ENCODE data around the gene GDF9. TPM values are rescaled to one million over a fixed set of nuclear protein-coding genes. Genes with fewer than 3 reads are reported as not detected.

Gene GDF9
- total RNA-seq, 1 donor from 2014 or later, result 0.26 TPM

- DNase-seq (ENCODE audit: low read depth), result no peak
- Histone ChIP-seq H3K27me3 (ENCODE audit: control insufficient read depth, insufficient read depth, low read length) (no peaks in the 10 kb centered on the region), H3K36me3 (ENCODE audit: control insufficient read depth, insufficient read depth, low read length) (peaks cover 7% of the 10 kb centered on the region), H3K4me3 (ENCODE audit: low read depth, low read length) (no peak overlapping the region)
- no peak for TF ChIP-seq CTCF (IDR thresholded peaks at IDR 0.05; ENCODE audit: insufficient read depth, low read length, severe bottlenecking)
- no peak for FAIRE-seq
Observed at GRCh38 chr5:132901730-132902129, 35.5 kb upstream of the GDF9 start.

DNA sequence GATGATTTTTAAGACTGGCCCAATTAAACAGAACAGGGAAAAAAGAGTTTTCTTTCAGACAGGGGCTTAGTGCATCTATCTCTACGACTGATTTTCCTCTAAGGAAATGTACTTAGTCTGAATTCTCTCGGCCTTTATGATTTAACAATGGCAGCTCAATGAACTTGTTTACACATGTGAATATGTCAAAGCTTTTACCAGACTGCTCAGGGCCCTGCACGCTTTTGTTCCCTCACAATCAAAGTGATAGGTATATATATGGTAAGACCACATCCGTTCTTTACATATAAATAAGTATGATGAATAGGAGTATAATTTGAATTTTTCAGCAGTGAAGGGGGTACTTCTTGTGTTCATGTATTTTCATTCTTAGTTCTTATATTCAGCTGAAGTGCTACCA is 34.8 kb upstream of the GDF9 start:
- TF ChIP-seq CTCF (IDR thresholded peaks at IDR 0.05; ENCODE audit: insufficient read depth, low read length, severe bottlenecking), result no peak
- no peak for DNase-seq (ENCODE audit: low read depth)
- H3K36me3 ChIP-seq (ENCODE audit: control insufficient read depth, insufficient read depth, low read length), result peaks cover 9% of the 10 kb centered on the region
- no peak overlapping the region for H3K4me3 ChIP-seq (ENCODE audit: low read depth, low read length)
- no peak for FAIRE-seq
- H3K27me3 ChIP-seq (ENCODE audit: control insufficient read depth, insufficient read depth, low read length), result no peaks in the 10 kb centered on the region

DNA sequence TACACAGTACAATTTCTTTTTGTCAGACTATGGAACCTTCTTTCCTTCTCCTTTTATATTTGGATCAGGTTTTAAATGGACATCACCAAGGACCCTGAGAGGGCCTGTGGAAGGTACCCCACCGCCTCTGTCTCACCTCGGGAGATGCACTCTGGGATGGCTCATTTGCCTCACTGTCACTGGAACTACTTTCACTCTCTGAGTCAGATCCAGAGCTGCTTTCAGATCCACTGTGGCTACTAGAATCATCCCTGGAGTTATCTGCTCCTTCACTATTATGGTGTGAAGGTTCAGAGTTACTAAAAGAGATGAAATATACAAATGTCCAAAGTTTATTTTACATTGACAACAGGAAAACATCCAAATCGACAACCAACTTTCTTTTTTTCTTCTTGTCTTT is 31.8 kb upstream of the GDF9 start:
- no peak for FAIRE-seq
- no peak for DNase-seq (ENCODE audit: low read depth)
- H3K27me3 ChIP-seq (ENCODE audit: control insufficient read depth, insufficient read depth, low read length), result no peaks in the 10 kb centered on the region
- H3K4me3 ChIP-seq (ENCODE audit: low read depth, low read length), result no peak overlapping the region
- no peak for TF ChIP-seq CTCF (IDR thresholded peaks at IDR 0.05; ENCODE audit: insufficient read depth, low read length, severe bottlenecking)
- H3K36me3 ChIP-seq (ENCODE audit: control insufficient read depth, insufficient read depth, low read length), result peaks cover 15% of the 10 kb centered on the region

DNA sequence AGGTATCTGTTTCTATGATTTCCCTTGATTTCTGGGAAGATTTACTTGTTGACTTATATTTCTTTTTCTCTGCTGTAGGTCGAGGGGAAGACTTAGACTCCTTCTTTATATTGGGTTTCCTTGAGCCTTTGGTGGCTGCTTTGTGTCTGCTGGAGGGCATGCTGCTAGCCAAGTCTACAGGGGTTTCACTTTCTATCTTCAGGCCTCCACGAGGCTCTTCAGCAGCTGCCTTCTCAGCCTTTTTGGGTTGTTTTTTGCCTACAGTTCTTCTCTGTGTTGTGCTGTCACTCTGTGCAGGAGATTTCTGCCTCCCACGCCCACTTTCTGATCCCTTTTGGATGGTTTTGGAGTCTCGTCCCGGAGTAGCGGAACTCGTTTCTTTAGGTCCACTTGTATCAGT is 30.4 kb upstream of the GDF9 start:
- DNase-seq (ENCODE audit: low read depth) (no peak), FAIRE-seq (no peak)
- no peak for TF ChIP-seq CTCF (IDR thresholded peaks at IDR 0.05; ENCODE audit: insufficient read depth, low read length, severe bottlenecking)
- peaks cover 21% of the 10 kb centered on the region for H3K36me3 ChIP-seq (ENCODE audit: control insufficient read depth, insufficient read depth, low read length)
- H3K27me3 ChIP-seq (ENCODE audit: control insufficient read depth, insufficient read depth, low read length), result no peaks in the 10 kb centered on the region
- no peak overlapping the region for H3K4me3 ChIP-seq (ENCODE audit: low read depth, low read length)

DNA sequence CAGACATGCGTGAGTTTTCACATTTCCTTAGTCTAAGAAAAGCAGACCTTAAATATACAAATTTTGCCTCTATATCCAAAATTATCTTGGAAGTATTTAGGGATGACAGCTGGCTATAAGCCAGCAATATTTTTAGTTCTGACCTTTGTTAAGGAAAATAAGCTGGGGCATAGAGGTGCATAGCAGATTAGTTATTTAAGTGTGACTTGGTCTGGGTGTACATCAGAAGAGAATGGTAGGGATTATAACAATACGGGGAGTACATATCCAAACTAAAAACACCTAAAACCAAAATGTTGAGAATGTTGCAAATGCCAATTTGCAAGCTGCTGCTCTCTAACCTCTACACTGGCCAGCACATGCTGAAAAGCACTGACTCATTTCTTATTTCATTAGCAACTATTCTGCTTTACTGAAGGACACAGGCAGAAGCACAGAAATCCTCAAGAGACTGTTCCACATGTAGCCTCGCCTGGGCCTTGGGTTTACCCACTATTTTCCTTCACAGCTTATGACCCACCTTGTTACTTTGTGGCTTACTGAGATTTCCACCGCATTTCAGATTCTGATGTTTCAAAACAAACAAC is 29.5 kb upstream of the GDF9 start:
- Histone ChIP-seq H3K4me3 (ENCODE audit: low read depth, low read length) (no peak overlapping the region), H3K27me3 (ENCODE audit: control insufficient read depth, insufficient read depth, low read length) (no peaks in the 10 kb centered on the region), H3K36me3 (ENCODE audit: control insufficient read depth, insufficient read depth, low read length) (peaks cover 20% of the 10 kb centered on the region)
- no peak for TF ChIP-seq CTCF (IDR thresholded peaks at IDR 0.05; ENCODE audit: insufficient read depth, low read length, severe bottlenecking)
- no peak for DNase-seq (ENCODE audit: low read depth)
- no peak for FAIRE-seq

GRCh38 chr5:132890817-132891216 is 24.5 kb upstream of the GDF9 start:
- no peaks in the 10 kb centered on the region for H3K27me3 ChIP-seq (ENCODE audit: control insufficient read depth, insufficient read depth, low read length)
- H3K36me3 ChIP-seq (ENCODE audit: control insufficient read depth, insufficient read depth, low read length), result peaks cover 28% of the 10 kb centered on the region
- no peak overlapping the region for H3K4me3 ChIP-seq (ENCODE audit: low read depth, low read length)
- no peak for TF ChIP-seq CTCF (IDR thresholded peaks at IDR 0.05; ENCODE audit: insufficient read depth, low read length, severe bottlenecking)
- no peak for DNase-seq (ENCODE audit: low read depth)
- no peak for FAIRE-seq
